DOHH2 (cell line): ENCODE data around the gene C15orf62.

Experiments used
- EZH2phosphoT487 ChIP-seq: fragments of 200-600 bp; sonication (generic); IDR thresholded peaks from 2 replicates; pipeline ENCODE4 v1.6.1; 2017; ENCODE audit warnings: borderline replicate concordance, mild to moderate bottlenecking, antibody characterized with exemption, low read length, moderate library complexity, mixed read lengths
- TF ChIP-seq, protein P1 (sequence below): fragments of 200-600 bp; sonication (generic); IDR thresholded peaks from one replicate; pipeline ENCODE4 v1.5.1; 2014; ENCODE audit warnings: antibody characterized with exemption, mild to moderate bottlenecking, low read depth, low read length; ENCODE audit not compliant: poor library complexity, severe bottlenecking

GRCh38 chr15:40771242-40771641 lies 1.5 kb downstream of the C15orf62 start:
- TF ChIP-seq, protein P1, sequence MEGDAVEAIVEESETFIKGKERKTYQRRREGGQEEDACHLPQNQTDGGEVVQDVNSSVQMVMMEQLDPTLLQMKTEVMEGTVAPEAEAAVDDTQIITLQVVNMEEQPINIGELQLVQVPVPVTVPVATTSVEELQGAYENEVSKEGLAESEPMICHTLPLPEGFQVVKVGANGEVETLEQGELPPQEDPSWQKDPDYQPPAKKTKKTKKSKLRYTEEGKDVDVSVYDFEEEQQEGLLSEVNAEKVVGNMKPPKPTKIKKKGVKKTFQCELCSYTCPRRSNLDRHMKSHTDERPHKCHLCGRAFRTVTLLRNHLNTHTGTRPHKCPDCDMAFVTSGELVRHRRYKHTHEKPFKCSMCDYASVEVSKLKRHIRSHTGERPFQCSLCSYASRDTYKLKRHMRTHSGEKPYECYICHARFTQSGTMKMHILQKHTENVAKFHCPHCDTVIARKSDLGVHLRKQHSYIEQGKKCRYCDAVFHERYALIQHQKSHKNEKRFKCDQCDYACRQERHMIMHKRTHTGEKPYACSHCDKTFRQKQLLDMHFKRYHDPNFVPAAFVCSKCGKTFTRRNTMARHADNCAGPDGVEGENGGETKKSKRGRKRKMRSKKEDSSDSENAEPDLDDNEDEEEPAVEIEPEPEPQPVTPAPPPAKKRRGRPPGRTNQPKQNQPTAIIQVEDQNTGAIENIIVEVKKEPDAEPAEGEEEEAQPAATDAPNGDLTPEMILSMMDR: no peak
- no peak for TF ChIP-seq EZH2phosphoT487
